Astrocyte of the cerebellum (primary cell): ENCODE data around the gene CHRNA9.

ENCODE experiments used
- DNase-seq: peaks from one replicate; pipeline ENCODE4 v3.0.0-alpha.2; 2011; ENCODE audit warnings: low read depth
- H3K4me3 ChIP-seq: 2 replicates; pipeline ENCODE4 v1.5.1; 2011; ENCODE audit warnings: mild to moderate bottlenecking, low read depth, low read length, moderate library complexity
- in situ Hi-C: cut with HindIII; loops from 2 replicates; pipeline ENCODE4 v1.10.0; 2017; ENCODE audit warnings: low sequenced_read_pairs
- TF ChIP-seq, protein P1 (sequence below): IDR thresholded peaks from 2 replicates; pipeline ENCODE4 v1.5.1; 2012; ENCODE audit warnings: low read length, low read depth, moderate library complexity, mild to moderate bottlenecking; ENCODE audit errors: missing control alignments

CHRNA9 gene

DNA sequence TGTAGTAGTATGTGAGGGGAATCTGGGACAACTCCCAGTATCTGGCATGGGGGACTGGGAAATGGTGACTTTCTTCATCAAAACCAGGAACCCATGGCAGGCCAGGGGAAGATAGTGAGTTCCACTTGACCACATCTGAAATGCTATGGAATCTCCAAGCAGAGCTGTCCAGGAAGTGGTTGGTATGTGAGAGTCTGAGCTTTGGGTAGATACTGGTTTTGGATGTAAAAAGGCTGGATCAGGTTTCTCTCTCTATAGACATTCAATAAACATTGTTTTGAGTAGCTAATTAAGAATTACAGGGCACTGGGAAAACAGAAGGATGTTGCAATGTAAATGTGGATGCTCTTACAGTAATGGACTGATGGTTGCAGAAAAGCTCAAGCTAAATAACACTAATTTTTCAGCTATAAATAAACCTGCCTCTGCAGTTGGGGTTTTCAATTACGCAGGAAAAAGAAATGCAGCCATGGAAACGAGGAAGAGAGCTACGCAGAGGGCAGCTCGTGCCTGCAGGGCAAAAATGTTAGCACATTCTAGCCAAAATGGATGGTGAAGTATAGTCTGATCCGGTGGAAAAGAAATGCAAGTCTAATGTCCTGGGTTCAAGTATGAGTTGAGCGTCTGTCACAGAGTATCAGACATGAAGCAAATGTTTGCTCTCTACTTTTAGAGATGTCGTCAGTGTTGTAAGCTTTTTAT lies 13.4 kb upstream of the CHRNA9 start:
- no peak overlapping the region for H3K4me3 ChIP-seq
- in situ Hi-C loops: no loop called here
- TF ChIP-seq, protein P1, sequence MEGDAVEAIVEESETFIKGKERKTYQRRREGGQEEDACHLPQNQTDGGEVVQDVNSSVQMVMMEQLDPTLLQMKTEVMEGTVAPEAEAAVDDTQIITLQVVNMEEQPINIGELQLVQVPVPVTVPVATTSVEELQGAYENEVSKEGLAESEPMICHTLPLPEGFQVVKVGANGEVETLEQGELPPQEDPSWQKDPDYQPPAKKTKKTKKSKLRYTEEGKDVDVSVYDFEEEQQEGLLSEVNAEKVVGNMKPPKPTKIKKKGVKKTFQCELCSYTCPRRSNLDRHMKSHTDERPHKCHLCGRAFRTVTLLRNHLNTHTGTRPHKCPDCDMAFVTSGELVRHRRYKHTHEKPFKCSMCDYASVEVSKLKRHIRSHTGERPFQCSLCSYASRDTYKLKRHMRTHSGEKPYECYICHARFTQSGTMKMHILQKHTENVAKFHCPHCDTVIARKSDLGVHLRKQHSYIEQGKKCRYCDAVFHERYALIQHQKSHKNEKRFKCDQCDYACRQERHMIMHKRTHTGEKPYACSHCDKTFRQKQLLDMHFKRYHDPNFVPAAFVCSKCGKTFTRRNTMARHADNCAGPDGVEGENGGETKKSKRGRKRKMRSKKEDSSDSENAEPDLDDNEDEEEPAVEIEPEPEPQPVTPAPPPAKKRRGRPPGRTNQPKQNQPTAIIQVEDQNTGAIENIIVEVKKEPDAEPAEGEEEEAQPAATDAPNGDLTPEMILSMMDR: no peak
- DNase-seq: no peak

DNA sequence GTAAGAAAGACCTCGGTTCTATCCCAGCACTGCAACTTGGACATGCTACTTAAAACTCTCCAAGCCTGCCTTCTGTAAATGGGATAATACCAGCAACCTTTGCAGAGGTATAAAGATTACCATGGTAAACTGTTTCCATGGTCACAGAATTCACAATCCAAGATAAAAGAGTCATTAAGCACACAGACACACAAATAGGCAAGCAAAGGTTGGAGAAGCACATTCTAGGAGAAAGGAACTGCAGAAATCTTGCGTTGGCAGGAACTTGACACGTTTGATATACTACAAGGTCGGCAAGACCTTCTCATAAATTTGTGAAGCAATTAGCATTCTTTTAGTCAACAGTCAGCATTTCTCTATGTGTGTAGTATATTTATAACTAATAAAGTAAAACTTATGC lies 12.3 kb upstream of the CHRNA9 start:
- no peak overlapping the region for H3K4me3 ChIP-seq

DNA sequence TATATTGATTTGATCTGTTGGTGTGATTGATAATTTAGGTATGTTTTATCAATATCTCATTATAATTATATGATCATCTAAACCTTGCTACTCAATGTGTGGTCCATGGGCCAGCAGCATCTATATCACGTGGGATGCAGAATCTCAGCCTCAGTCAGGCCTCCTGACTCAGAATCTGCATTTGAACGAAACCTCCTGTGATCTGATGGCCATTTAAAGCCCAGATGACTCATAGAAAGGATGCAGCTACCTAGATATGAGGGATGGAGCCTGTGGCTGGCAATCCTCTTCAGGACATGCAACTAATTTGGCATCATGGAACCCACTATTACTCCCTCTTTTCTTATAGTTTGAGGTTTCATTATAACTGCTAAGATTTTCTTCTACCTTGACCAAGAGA lies 11.3 kb upstream of the CHRNA9 start:
- TF ChIP-seq, protein P1: no peak
- in situ Hi-C loops: no loop called here
- DNase-seq: no peak
- H3K4me3 ChIP-seq: no peak overlapping the region

More for the DNA sequence above, 12.3 kb upstream of the CHRNA9 start:
- in situ Hi-C loops: no loop called here
- no peak for DNase-seq
- TF ChIP-seq, protein P1: no peak

DNA sequence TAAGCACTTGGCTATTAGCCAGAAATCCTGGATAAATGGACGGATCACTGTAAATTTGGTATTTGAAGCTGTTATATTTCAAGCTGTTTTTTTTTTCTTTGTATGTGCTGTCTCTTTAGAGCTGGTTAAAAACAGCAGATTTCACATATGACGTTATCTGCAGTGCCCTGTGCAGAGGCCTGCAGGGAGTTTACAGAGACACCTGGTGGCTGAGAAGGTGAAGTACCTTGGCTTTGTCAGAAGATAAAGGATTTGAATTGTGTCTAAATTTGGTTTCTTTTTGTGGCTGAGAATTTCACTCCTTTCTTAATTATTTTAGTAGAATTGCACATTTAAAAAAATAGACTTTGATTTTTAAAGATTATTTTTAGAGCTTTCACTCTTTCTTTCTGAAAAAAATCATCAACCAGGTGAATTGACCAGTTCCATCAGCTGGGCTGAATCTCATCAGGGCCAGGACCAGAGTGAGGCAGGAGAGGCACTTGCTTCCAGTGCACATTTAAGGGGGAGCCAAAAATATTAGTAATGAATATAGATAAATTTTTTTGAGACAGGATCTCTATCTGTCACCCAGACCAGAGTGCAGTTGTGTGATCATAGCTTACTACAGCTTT lies 9.6 kb upstream of the CHRNA9 start:
- in situ Hi-C loops: no loop called here
- no peak for DNase-seq
- TF ChIP-seq, protein P1: peak; percentile 93
- no peak overlapping the region for H3K4me3 ChIP-seq

DNA sequence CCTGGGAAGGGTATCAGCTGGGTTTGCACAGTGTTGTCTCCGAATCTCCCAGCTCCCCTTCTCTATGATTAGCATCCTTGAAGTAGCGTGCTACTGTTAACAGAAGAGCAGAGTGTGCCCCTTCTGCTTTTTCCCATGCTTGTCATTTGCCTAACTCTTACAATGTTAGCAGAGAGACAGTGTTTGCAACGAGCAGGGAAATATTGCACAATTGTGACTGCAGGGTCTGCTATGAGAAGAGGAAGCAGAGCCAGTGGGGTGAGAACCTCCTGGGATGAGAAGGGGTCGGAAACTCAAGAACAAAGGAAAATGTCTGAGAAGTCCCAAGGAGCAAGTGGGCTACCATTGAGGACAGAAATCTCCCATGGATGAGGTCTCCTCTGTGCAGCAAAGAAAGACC lies 7.8 kb upstream of the CHRNA9 start:
- no peak for DNase-seq
- in situ Hi-C loops: no loop called here
- no peak overlapping the region for H3K4me3 ChIP-seq
- TF ChIP-seq, protein P1: no peak

DNA sequence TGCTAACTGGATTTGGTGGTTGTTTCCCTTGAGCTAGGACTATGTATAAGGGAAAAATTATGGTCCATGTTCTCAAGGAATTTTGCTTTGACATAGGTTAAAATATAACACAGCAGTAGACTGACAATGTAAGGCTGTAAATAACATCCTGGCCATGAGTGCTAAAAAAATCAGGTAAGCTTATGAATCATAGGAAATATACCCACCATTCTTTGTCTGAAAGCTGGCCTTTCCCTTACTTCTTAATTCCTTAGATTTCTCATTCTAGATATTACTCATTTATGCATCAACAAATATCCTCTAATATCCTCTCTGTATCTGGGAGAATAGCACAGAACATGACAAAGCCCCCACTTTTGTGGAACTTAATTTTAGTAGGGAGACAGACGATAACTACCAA lies 6.8 kb upstream of the CHRNA9 start:
- no peak for DNase-seq
- H3K4me3 ChIP-seq: no peak overlapping the region
- TF ChIP-seq, protein P1: no peak
- in situ Hi-C loops: no loop called here
